ENCODE results near the gene AP2A1.
A peak's percentile ranks its signal among the peaks of the same experiment; 100 is the strongest.

Gene AP2A1

GRCh38 chr19:49779731-49780555, 13.1 kb downstream of the AP2A1 start:
- Histone ChIP-seq H2BK5ac (ENCODE audit: low read length) (no peak overlapping the region), H3K27me3 (ENCODE audit: insufficient read depth, low read length, poor library complexity) (no peaks in the 10 kb centered on the region), H4K5ac (ENCODE audit: low read length) (no peak overlapping the region), H2AK5ac (ENCODE audit: low read length) (no peak overlapping the region), H4K8ac (ENCODE audit: low read depth, low read length) (no peak overlapping the region), H3K18ac (ENCODE audit: low read length) (no peak overlapping the region), H2BK15ac (replicated peaks; ENCODE audit: low read depth) (no peak overlapping the region), H3K4me2 (ENCODE audit: low read length) (no peak overlapping the region), H3K4me1 (ENCODE audit: control insufficient read depth, low read depth, low read length) (no peaks in the 10 kb centered on the region), H3K56ac (ENCODE audit: low read length) (no peak overlapping the region), H2BK120ac (ENCODE audit: low read depth, low read length) (no peak overlapping the region), H3K9ac (ENCODE audit: low read length) (no peak overlapping the region), H3K79me1 (ENCODE audit: low read length) (peaks cover 2% of the 10 kb centered on the region), H3K27ac (ENCODE audit: low read depth, low read length) (no peak overlapping the region), H3K4me3 (ENCODE audit: low read length) (no peak overlapping the region), H3K79me2 (ENCODE audit: control insufficient read depth, insufficient read depth, low read length) (no peaks in the 10 kb centered on the region), H3K23ac (ENCODE audit: low read length) (no peak overlapping the region), H3K36me3 (ENCODE audit: control insufficient read depth, insufficient read depth, low read length) (peaks cover 5% of the 10 kb centered on the region), H3K4ac (ENCODE audit: low read depth, low read length) (no peak overlapping the region)
- no peak for DNase-seq
- WGBS (ENCODE audit: extremely low coverage, insufficient coverage, low lambda C conversion rate) = no CpG with 5 or more reads among the region's 11 CpGs

- Histone ChIP-seq H3K4me2 (ENCODE audit: low read length) (no peak overlapping the region), H4K5ac (ENCODE audit: low read length) (no peak overlapping the region), H2BK5ac (ENCODE audit: low read length) (no peak overlapping the region), H3K4me1 (ENCODE audit: control insufficient read depth, low read depth, low read length) (no peaks in the 10 kb centered on the region), H3K4ac (ENCODE audit: low read depth, low read length) (no peak overlapping the region), H3K23ac (ENCODE audit: low read length) (no peak overlapping the region), H3K9ac (ENCODE audit: low read length) (no peak overlapping the region), H3K79me2 (ENCODE audit: control insufficient read depth, insufficient read depth, low read length) (no peaks in the 10 kb centered on the region), H3K79me1 (ENCODE audit: low read length) (peaks cover 2% of the 10 kb centered on the region), H3K27ac (ENCODE audit: low read depth, low read length) (no peak overlapping the region), H2BK15ac (replicated peaks; ENCODE audit: low read depth) (no peak overlapping the region), H3K18ac (ENCODE audit: low read length) (no peak overlapping the region), H3K56ac (ENCODE audit: low read length) (peak overlapping the region; percentile 17), H3K36me3 (ENCODE audit: control insufficient read depth, insufficient read depth, low read length) (peaks cover 7% of the 10 kb centered on the region), H2BK120ac (ENCODE audit: low read depth, low read length) (no peak overlapping the region), H3K4me3 (ENCODE audit: low read length) (no peak overlapping the region), H3K27me3 (ENCODE audit: insufficient read depth, low read length, poor library complexity) (no peaks in the 10 kb centered on the region), H2AK5ac (ENCODE audit: low read length) (no peak overlapping the region), H4K8ac (ENCODE audit: low read depth, low read length) (no peak overlapping the region)
- DNase-seq = peak; percentile 37
- no CpG with 5 or more reads among the region's 8 CpGs for WGBS (ENCODE audit: extremely low coverage, insufficient coverage, low lambda C conversion rate)
Observed at GRCh38 chr19:49780861-49781260, 14.1 kb downstream of the AP2A1 start.

GRCh38 chr19:49781394-49781793, 14.6 kb downstream of the AP2A1 start:
- H2AK5ac ChIP-seq (ENCODE audit: low read length) = no peak overlapping the region
- no peaks in the 10 kb centered on the region for H3K79me2 ChIP-seq (ENCODE audit: control insufficient read depth, insufficient read depth, low read length)
- H3K9ac ChIP-seq (ENCODE audit: low read length) = no peak overlapping the region
- no peak overlapping the region for H3K18ac ChIP-seq (ENCODE audit: low read length)
- H3K4me2 ChIP-seq (ENCODE audit: low read length) = no peak overlapping the region
- no peaks in the 10 kb centered on the region for H3K27me3 ChIP-seq (ENCODE audit: insufficient read depth, low read length, poor library complexity)
- no peak overlapping the region for H2BK5ac ChIP-seq (ENCODE audit: low read length)
- WGBS (ENCODE audit: extremely low coverage, insufficient coverage, low lambda C conversion rate) = no CpG with 5 or more reads among the region's 7 CpGs
- no peak overlapping the region for H2BK120ac ChIP-seq (ENCODE audit: low read depth, low read length)
- no peaks in the 10 kb centered on the region for H3K4me1 ChIP-seq (ENCODE audit: control insufficient read depth, low read depth, low read length)
- H3K4ac ChIP-seq (ENCODE audit: low read depth, low read length) = no peak overlapping the region
- H3K36me3 ChIP-seq (ENCODE audit: control insufficient read depth, insufficient read depth, low read length) = peaks cover 7% of the 10 kb centered on the region
- no peak overlapping the region for H2BK15ac ChIP-seq (replicated peaks; ENCODE audit: low read depth)
- H4K8ac ChIP-seq (ENCODE audit: low read depth, low read length) = no peak overlapping the region
- no peak overlapping the region for H3K4me3 ChIP-seq (ENCODE audit: low read length)
- no peak overlapping the region for H3K56ac ChIP-seq (ENCODE audit: low read length)
- H3K79me1 ChIP-seq (ENCODE audit: low read length) = no peaks in the 10 kb centered on the region
- DNase-seq = no peak
- no peak overlapping the region for H3K23ac ChIP-seq (ENCODE audit: low read length)
- H3K27ac ChIP-seq (ENCODE audit: low read depth, low read length) = no peak overlapping the region
- no peak overlapping the region for H4K5ac ChIP-seq (ENCODE audit: low read length)

- peaks cover 7% of the 10 kb centered on the region for H3K36me3 ChIP-seq (ENCODE audit: control insufficient read depth, insufficient read depth, low read length)
- no peak for DNase-seq
- no peaks in the 10 kb centered on the region for H3K79me1 ChIP-seq (ENCODE audit: low read length)
- no peak overlapping the region for H2AK5ac ChIP-seq (ENCODE audit: low read length)
- no peak overlapping the region for H2BK5ac ChIP-seq (ENCODE audit: low read length)
- H3K56ac ChIP-seq (ENCODE audit: low read length) = no peak overlapping the region
- H3K4me3 ChIP-seq (ENCODE audit: low read length) = no peak overlapping the region
- no peak overlapping the region for H3K4ac ChIP-seq (ENCODE audit: low read depth, low read length)
- no peak overlapping the region for H3K9ac ChIP-seq (ENCODE audit: low read length)
- no peak overlapping the region for H2BK120ac ChIP-seq (ENCODE audit: low read depth, low read length)
- no peaks in the 10 kb centered on the region for H3K27me3 ChIP-seq (ENCODE audit: insufficient read depth, low read length, poor library complexity)
- H4K5ac ChIP-seq (ENCODE audit: low read length) = no peak overlapping the region
- no peak overlapping the region for H3K4me2 ChIP-seq (ENCODE audit: low read length)
- H3K27ac ChIP-seq (ENCODE audit: low read depth, low read length) = no peak overlapping the region
- no peak overlapping the region for H4K8ac ChIP-seq (ENCODE audit: low read depth, low read length)
- no peak overlapping the region for H3K18ac ChIP-seq (ENCODE audit: low read length)
- H3K23ac ChIP-seq (ENCODE audit: low read length) = no peak overlapping the region
- WGBS (ENCODE audit: extremely low coverage, insufficient coverage, low lambda C conversion rate) = no CpG with 5 or more reads among the region's 18 CpGs
- no peaks in the 10 kb centered on the region for H3K79me2 ChIP-seq (ENCODE audit: control insufficient read depth, insufficient read depth, low read length)
- H2BK15ac ChIP-seq (replicated peaks; ENCODE audit: low read depth) = no peak overlapping the region
- H3K4me1 ChIP-seq (ENCODE audit: control insufficient read depth, low read depth, low read length) = no peaks in the 10 kb centered on the region
Observed at GRCh38 chr19:49782515-49782914, 15.7 kb downstream of the AP2A1 start.

- Histone ChIP-seq H3K56ac (ENCODE audit: low read length) (no peak overlapping the region), H3K79me2 (ENCODE audit: control insufficient read depth, insufficient read depth, low read length) (no peaks in the 10 kb centered on the region), H4K5ac (ENCODE audit: low read length) (no peak overlapping the region), H3K27ac (ENCODE audit: low read depth, low read length) (no peak overlapping the region), H3K27me3 (ENCODE audit: insufficient read depth, low read length, poor library complexity) (no peaks in the 10 kb centered on the region), H3K4ac (ENCODE audit: low read depth, low read length) (no peak overlapping the region), H4K8ac (ENCODE audit: low read depth, low read length) (no peak overlapping the region), H2AK5ac (ENCODE audit: low read length) (no peak overlapping the region), H3K18ac (ENCODE audit: low read length) (no peak overlapping the region), H3K9ac (ENCODE audit: low read length) (no peak overlapping the region), H3K36me3 (ENCODE audit: control insufficient read depth, insufficient read depth, low read length) (peaks cover 7% of the 10 kb centered on the region), H2BK120ac (ENCODE audit: low read depth, low read length) (no peak overlapping the region), H3K23ac (ENCODE audit: low read length) (no peak overlapping the region), H3K4me1 (ENCODE audit: control insufficient read depth, low read depth, low read length) (no peaks in the 10 kb centered on the region), H3K4me2 (ENCODE audit: low read length) (no peak overlapping the region), H2BK5ac (ENCODE audit: low read length) (no peak overlapping the region), H3K4me3 (ENCODE audit: low read length) (no peak overlapping the region), H3K79me1 (ENCODE audit: low read length) (no peaks in the 10 kb centered on the region), H2BK15ac (replicated peaks; ENCODE audit: low read depth) (no peak overlapping the region)
- peak; percentile 57 for DNase-seq
- no CpG with 5 or more reads among the region's 9 CpGs for WGBS (ENCODE audit: extremely low coverage, insufficient coverage, low lambda C conversion rate)
Observed at GRCh38 chr19:49786376-49786820, 19.6 kb downstream of the AP2A1 start.

GRCh38 chr19:49787746-49788145, 20.9 kb downstream of the AP2A1 start:
- peaks cover 5% of the 10 kb centered on the region for H3K36me3 ChIP-seq (ENCODE audit: control insufficient read depth, insufficient read depth, low read length)
- H3K4me3 ChIP-seq (ENCODE audit: low read length) = no peak overlapping the region
- WGBS (ENCODE audit: extremely low coverage, insufficient coverage, low lambda C conversion rate) = no CpG with 5 or more reads among the region's 5 CpGs

More at GRCh38 chr19:49787746-49788145, 20.9 kb downstream of the AP2A1 start:
- no peak for DNase-seq
- H3K79me2 ChIP-seq (ENCODE audit: control insufficient read depth, insufficient read depth, low read length) = no peaks in the 10 kb centered on the region
- H2BK15ac ChIP-seq (replicated peaks; ENCODE audit: low read depth) = no peak overlapping the region
- no peak overlapping the region for H3K23ac ChIP-seq (ENCODE audit: low read length)
- H3K18ac ChIP-seq (ENCODE audit: low read length) = no peak overlapping the region
- no peak overlapping the region for H3K4me2 ChIP-seq (ENCODE audit: low read length)
- no peak overlapping the region for H3K56ac ChIP-seq (ENCODE audit: low read length)
- H2AK5ac ChIP-seq (ENCODE audit: low read length) = no peak overlapping the region
- H4K8ac ChIP-seq (ENCODE audit: low read depth, low read length) = no peak overlapping the region
- H4K5ac ChIP-seq (ENCODE audit: low read length) = no peak overlapping the region
- no peak overlapping the region for H3K4ac ChIP-seq (ENCODE audit: low read depth, low read length)
- H2BK5ac ChIP-seq (ENCODE audit: low read length) = no peak overlapping the region
- H3K4me1 ChIP-seq (ENCODE audit: control insufficient read depth, low read depth, low read length) = no peaks in the 10 kb centered on the region
- H3K27me3 ChIP-seq (ENCODE audit: insufficient read depth, low read length, poor library complexity) = no peaks in the 10 kb centered on the region
- H3K9ac ChIP-seq (ENCODE audit: low read length) = no peak overlapping the region
- no peak overlapping the region for H3K27ac ChIP-seq (ENCODE audit: low read depth, low read length)
- H3K79me1 ChIP-seq (ENCODE audit: low read length) = no peaks in the 10 kb centered on the region
- no peak overlapping the region for H2BK120ac ChIP-seq (ENCODE audit: low read depth, low read length)
